HUES6 (cell line): ENCODE data around the gene FRMD4A.
A peak's percentile ranks its signal among the peaks of the same experiment; 100 is the strongest.
"Not testable (repeated sequence)": the region's sequence is repeated elsewhere in the genome, so short reads cannot be mapped to it uniquely, and the experiment has no call there.

Experiments
- H3K27ac ChIP-seq: 2 replicates; pipeline ENCODE4 v1.7.0; 2013; ENCODE audit warnings: low read depth, mild to moderate bottlenecking, low read length, inconsistent platforms
- H3K27me3 ChIP-seq: 2 replicates; pipeline ENCODE4 v1.6.1; 2013; ENCODE audit warnings: low read length; ENCODE audit not compliant: control insufficient read depth, insufficient read depth
- H3K36me3 ChIP-seq: 2 replicates; pipeline ENCODE4 v1.6.1; 2013; ENCODE audit warnings: low read length; ENCODE audit not compliant: control insufficient read depth, insufficient read depth
- H3K4me1 ChIP-seq: 2 replicates; pipeline ENCODE4 v1.6.1; 2013; ENCODE audit warnings: low read length; ENCODE audit not compliant: control insufficient read depth, insufficient read depth
- H3K4me3 ChIP-seq: 2 replicates; pipeline ENCODE4 v1.5.1; 2013; ENCODE audit warnings: low read depth, low read length
- H3K9ac ChIP-seq: one replicate; pipeline ENCODE4 v1.6.1; 2013; ENCODE audit warnings: mild to moderate bottlenecking, low read length
- H3K9me3 ChIP-seq: 2 replicates; pipeline ENCODE4 v1.6.1; 2013; ENCODE audit warnings: low read depth, low read length; ENCODE audit not compliant: control insufficient read depth, insufficient read depth

The FRMD4A gene

GRCh38 chr10:13873196-13873595 lies 457.5 kb downstream of the FRMD4A start:
- Histone ChIP-seq H3K27ac (no peak overlapping the region), H3K9me3 (no peaks in the 10 kb centered on the region), H3K4me1 (peaks cover 22% of the 10 kb centered on the region), H3K9ac (no peak overlapping the region), H3K36me3 (no peaks in the 10 kb centered on the region), H3K4me3 (no peak overlapping the region), H3K27me3 (no peaks in the 10 kb centered on the region)

GRCh38 chr10:13872411-13872810 lies 458.3 kb downstream of the FRMD4A start:
- peaks cover 17% of the 10 kb centered on the region for H3K4me1 ChIP-seq
- H3K9me3 ChIP-seq: no peaks in the 10 kb centered on the region
- no peak overlapping the region for H3K27ac ChIP-seq
- H3K27me3 ChIP-seq: no peaks in the 10 kb centered on the region
- H3K36me3 ChIP-seq: no peaks in the 10 kb centered on the region
- no peak overlapping the region for H3K9ac ChIP-seq
- no peak overlapping the region for H3K4me3 ChIP-seq

GRCh38 chr10:13871776-13872175 lies 458.9 kb downstream of the FRMD4A start:
- Histone ChIP-seq H3K4me1 (peaks cover 21% of the 10 kb centered on the region), H3K27me3 (no peaks in the 10 kb centered on the region), H3K9me3 (no peaks in the 10 kb centered on the region), H3K27ac (0 out of 2 replicates have a peak overlapping the region, but pooled peaks have one; percentile 10), H3K36me3 (no peaks in the 10 kb centered on the region), H3K4me3 (no peak overlapping the region), H3K9ac (peak overlapping the region; percentile 20)

- Histone ChIP-seq H3K27ac (0 out of 2 replicates have a peak overlapping the region, but pooled peaks have one; percentile 10), H3K9ac (no peak overlapping the region), H3K9me3 (no peaks in the 10 kb centered on the region), H3K27me3 (no peaks in the 10 kb centered on the region), H3K4me1 (peaks cover 29% of the 10 kb centered on the region), H3K36me3 (no peaks in the 10 kb centered on the region), H3K4me3 (no peak overlapping the region)
Measured at GRCh38 chr10:13871011-13871410, 459.7 kb downstream of the FRMD4A start.

GRCh38 chr10:13869295-13869664 lies 461.4 kb downstream of the FRMD4A start:
- H3K36me3 ChIP-seq: no peaks in the 10 kb centered on the region
- no peaks in the 10 kb centered on the region for H3K27me3 ChIP-seq
- H3K27ac ChIP-seq: no peak overlapping the region
- no peak overlapping the region for H3K4me3 ChIP-seq
- H3K9me3 ChIP-seq: no peaks in the 10 kb centered on the region
- no peak overlapping the region for H3K9ac ChIP-seq
- H3K4me1 ChIP-seq: peaks cover 34% of the 10 kb centered on the region

GRCh38 chr10:13868528-13869294 lies 462.0 kb downstream of the FRMD4A start:
- H3K27ac ChIP-seq: no peak overlapping the region
- no peaks in the 10 kb centered on the region for H3K36me3 ChIP-seq
- peaks cover 34% of the 10 kb centered on the region for H3K4me1 ChIP-seq
- no peaks in the 10 kb centered on the region for H3K9me3 ChIP-seq
- no peak overlapping the region for H3K4me3 ChIP-seq
- H3K27me3 ChIP-seq: no peaks in the 10 kb centered on the region
- H3K9ac ChIP-seq: no peak overlapping the region

GRCh38 chr10:13867822-13868221 lies 462.9 kb downstream of the FRMD4A start:
- Histone ChIP-seq H3K27me3 (no peaks in the 10 kb centered on the region), H3K27ac (no peak overlapping the region), H3K4me1 (peaks cover 34% of the 10 kb centered on the region)

GRCh38 chr10:13865758-13866491 lies 464.8 kb downstream of the FRMD4A start:
- Histone ChIP-seq H3K9me3 (no peaks in the 10 kb centered on the region), H3K4me3 (peak overlapping the region; percentile 16; the same call in 1 of the 2 replicates), H3K36me3 (no peaks in the 10 kb centered on the region), H3K27me3 (no peaks in the 10 kb centered on the region), H3K9ac (peak overlapping the region; percentile 42), H3K4me1 (peaks cover 23% of the 10 kb centered on the region), H3K27ac (peak overlapping the region; percentile 29)

More at GRCh38 chr10:13867822-13868221, 462.9 kb downstream of the FRMD4A start:
- H3K9ac ChIP-seq: no peak overlapping the region
- no peak overlapping the region for H3K4me3 ChIP-seq
- no peaks in the 10 kb centered on the region for H3K36me3 ChIP-seq
- no peaks in the 10 kb centered on the region for H3K9me3 ChIP-seq

- H3K36me3 ChIP-seq, H3K27me3 ChIP-seq, H3K27ac ChIP-seq, H3K4me3 ChIP-seq, H3K9me3 ChIP-seq, H3K9ac ChIP-seq: not testable (repeated sequence)
- H3K4me1 ChIP-seq: peaks cover 23% of the 10 kb centered on the region
Measured at GRCh38 chr10:13865220-13865619, 465.5 kb downstream of the FRMD4A start.

GRCh38 chr10:13862546-13863233 lies 468.0 kb downstream of the FRMD4A start:
- Histone ChIP-seq H3K9ac (no peak overlapping the region), H3K27me3 (no peaks in the 10 kb centered on the region), H3K9me3 (no peaks in the 10 kb centered on the region), H3K4me3 (no peak overlapping the region), H3K36me3 (no peaks in the 10 kb centered on the region), H3K27ac (no peak overlapping the region), H3K4me1 (peaks cover 17% of the 10 kb centered on the region)

GRCh38 chr10:13860886-13861285 lies 469.8 kb downstream of the FRMD4A start:
- Histone ChIP-seq H3K9ac (no peak overlapping the region), H3K4me1 (peaks cover 4% of the 10 kb centered on the region), H3K27ac (no peak overlapping the region), H3K4me3 (no peak overlapping the region), H3K27me3 (no peaks in the 10 kb centered on the region), H3K9me3 (no peaks in the 10 kb centered on the region), H3K36me3 (peaks cover 2% of the 10 kb centered on the region; the same call in 1 of the 2 replicates)
